Stimulated activated CD8-positive, alpha-beta memory T cell treated with anti-CD3 and anti-CD28 coated beads, Interleukin-7, amount 100 ng/mL, for 24 hours (primary cell): ENCODE data around the gene FKBP6.
A peak's percentile ranks its signal among the peaks of the same experiment; 100 is the strongest.
"Not testable (repeated sequence)": the region's sequence is repeated elsewhere in the genome, so short reads cannot be mapped to it uniquely, and the experiment has no call there.

ENCODE experiments used
- DNase-seq: peaks from one replicate; pipeline ENCODE4 v3.0.0-alpha.2; 2020; ENCODE audit warnings: low read depth

The FKBP6 gene

DNA sequence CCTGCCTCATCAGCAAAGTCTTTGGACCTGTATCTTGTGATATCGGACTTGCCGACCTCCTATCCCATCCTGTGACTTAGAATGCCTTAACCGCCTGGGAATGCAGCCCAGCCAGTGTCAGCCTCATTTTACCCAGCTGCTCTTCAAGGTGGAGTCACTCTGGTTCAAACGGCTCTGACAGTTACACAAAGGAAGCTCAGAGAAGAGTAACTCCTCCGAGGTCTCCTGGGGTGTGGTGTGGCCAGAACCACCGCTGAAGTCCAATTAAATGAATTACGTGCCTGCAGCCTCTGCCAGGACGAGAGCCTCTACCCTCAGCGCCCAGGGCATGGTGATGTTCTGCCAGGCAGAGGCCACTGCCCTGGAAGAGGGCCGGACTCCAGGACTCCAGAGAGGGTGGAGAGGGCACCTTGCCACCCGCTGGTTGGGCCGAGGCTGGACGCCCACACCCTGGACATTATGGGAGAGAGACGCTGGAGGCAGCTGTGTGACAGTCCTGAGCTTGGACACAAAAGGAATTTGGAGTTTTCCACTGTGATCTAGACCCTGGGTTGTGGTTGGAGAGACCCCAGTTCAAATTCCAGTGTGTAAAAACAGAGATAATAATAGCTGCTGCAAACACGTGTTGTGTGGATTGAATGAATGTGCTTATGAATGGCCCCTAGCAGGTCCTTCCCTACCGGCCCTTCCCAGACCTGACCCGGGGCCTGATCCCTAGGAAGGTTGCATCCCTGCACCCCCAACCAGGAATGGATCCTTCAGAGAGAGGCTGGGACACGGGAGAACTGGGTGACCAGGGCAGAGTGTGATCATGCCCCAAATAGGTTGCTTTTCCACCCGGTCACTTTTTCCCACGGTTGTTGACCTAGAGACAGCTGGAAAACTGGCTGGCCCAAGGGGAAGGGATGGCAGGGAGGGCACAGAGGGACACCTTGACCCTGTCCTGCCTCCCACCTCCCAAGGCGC lies 67.9 kb downstream of the FKBP6 start:
- no peak for DNase-seq

DNA sequence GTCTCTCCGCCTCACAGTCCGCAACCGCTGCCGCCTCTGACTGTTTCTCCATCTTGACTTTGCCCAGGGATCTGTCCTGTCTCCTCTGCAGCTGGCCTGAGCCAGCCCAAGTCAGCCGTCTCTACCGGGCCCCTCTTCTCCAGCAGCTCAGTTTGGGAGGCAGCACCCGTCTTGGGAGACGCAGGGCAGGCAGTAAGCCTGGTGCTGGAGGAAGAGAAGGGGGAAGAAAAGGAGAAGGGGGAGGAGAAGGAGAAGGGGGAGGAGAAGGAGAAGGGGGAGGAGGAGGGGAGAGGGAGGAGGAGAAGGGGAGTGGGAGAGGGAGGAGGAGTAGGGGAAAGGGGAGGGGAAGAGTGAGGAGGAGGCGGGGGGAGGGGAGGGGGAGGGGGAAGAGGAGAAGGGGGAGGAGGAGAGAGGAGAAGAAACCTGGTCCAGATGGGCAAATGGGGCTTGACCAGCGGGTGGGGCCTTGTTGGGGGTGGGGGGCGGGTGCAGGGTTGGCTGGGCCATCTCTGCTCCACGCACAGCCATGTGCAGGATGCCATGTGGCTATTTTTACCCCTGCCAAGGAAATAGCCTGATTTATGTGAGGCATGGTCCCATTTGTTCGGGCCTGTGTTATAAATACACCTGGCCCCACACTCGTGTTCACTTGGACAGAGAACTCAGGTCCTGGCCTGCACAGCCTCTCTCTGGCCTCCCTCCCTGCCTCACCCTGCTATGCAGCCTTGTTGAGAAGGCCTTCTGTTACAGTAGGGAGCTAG lies 69.7 kb downstream of the FKBP6 start:
- no peak for DNase-seq

DNA sequence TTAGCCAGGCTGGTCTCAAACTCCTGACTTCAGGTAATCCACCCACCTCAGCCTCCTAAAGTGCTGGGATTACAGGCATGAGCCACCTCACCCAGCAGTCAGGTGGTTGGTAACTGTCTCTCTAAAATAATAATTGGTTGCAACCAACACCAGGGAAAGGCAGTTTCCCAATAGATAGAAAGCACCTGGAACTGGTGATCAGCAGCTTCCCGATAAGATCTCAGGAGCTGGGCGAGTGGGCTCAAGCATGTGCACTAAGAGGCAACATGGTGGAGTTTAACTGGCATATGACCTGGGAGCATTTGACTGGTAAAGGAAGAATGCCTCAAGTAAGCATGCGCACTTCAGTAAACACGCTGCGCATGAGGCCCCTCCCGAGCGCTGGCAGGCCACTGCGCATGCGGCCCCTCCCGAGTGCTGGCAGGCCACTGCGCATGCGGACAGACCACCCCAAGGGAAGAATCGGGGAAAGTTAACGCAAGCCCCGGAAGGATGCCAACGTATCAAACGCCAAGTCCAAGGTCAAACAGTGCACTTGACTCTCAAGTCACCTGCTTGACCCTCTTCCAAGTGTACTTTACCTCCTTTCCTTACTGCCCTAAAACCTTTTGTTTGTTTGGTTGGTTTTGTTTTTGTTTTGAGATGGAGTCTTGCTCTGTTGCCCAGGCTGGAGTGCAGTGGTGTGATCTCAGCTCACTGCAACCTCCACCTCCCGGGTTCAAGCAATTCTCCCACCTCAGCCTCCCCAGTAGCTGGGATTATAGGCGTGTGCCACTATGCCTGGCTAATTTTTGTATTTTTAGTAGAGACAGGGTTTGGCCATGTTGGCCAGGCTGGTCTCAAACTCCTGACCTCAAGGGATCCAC lies 71.5 kb downstream of the FKBP6 start:
- DNase-seq = peak; percentile 38

DNA sequence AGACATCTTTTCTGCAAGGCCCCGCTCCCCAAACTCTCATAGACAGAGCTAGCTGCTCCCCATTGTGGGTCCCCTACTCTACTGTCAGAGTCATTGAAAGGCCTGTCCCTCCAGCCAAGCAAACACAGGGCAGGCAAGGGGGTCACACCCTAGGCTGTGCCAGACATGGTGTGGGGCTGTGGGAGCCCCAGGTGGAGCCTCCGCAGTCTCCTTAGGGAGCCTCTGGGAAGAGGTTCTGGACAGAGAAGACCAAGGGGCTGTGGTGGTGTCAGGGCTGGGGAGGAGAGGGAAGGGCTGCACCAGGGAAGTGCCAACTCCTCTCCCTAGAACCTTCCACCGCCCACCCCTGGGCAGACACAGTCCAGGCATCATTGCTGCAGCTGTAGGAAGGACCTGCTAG lies 76.9 kb downstream of the FKBP6 start:
- DNase-seq = not testable (repeated sequence)
